Measurements from ENCODE around the gene C6orf62. TPM values are rescaled to one million over a fixed set of nuclear protein-coding genes. Genes with fewer than 3 reads are reported as not detected.

The C6orf62 gene
- total and polyA plus RNA-seq, 2 donors (not counting 3 experiments of a cell fraction or from before 2014, with no cell fraction given): 36.5 to 129 TPM

GRCh38 chr6:24691550-24691949 is 27.4 kb downstream of the C6orf62 start:
- ChIA-PET CTCF (interaction anchor here (8.8 kb wide), 1 partner anchor 109 kb away, joined by 124 read pairs; no protein-coding TSS in a partner anchor), POLR2A (no interaction called here)
- peak; percentile 40 for FAIRE-seq
- no peak for TF ChIP-seq EZH2 (IDR thresholded peaks at IDR 0.05; ENCODE audit: borderline replicate concordance, low read depth, low read length, severe bottlenecking)
- TF ChIP-seq MYC (IDR thresholded peaks at IDR 0.05; ENCODE audit: low read depth, low read length): no peak
- no peak for TF ChIP-seq JUN (IDR thresholded peaks at IDR 0.05; ENCODE audit: borderline replicate concordance, insufficient read depth, insufficient read length, low read depth)
- TF ChIP-seq FOS (IDR thresholded peaks at IDR 0.05; ENCODE audit: borderline replicate concordance, insufficient read depth, low read length): no peak
- no peak for TF ChIP-seq GATA2 (IDR thresholded peaks at IDR 0.05; ENCODE audit: insufficient read depth, insufficient read length, low read depth, low read length)
- TF ChIP-seq CTCF (IDR thresholded peaks at IDR 0.05; ENCODE audit: extremely low read depth in 1 of 2, insufficient read depth in 1 of 2, low read depth in 1 of 2, low read length in 2 of 2): no peak
- Histone ChIP-seq H3K27me3 (ENCODE audit: control insufficient read depth in 2 of 2, insufficient read depth in 2 of 2, low read length in 2 of 2) (no peaks in the 10 kb centered on the region), H3K9me1 (replicated peaks; ENCODE audit: control insufficient read depth, extremely low read depth, insufficient read depth, low read length) (no peaks in the 10 kb centered on the region), H3K4me2 (ENCODE audit: insufficient read depth, low read length) (no peak overlapping the region), H3K79me2 (ENCODE audit: control insufficient read depth, insufficient read depth, low read length) (no peaks in the 10 kb centered on the region), H3K9ac (replicated peaks; ENCODE audit: extremely low read depth, insufficient read depth, low read length) (no peak overlapping the region), H3K36me3 (ENCODE audit: control insufficient read depth in 2 of 2, extremely low read depth in 1 of 2, insufficient read depth in 2 of 2, low read length in 2 of 2) (no peaks in the 10 kb centered on the region), H2AFZ (ENCODE audit: low read depth, low read length) (no peak overlapping the region), H4K20me1 (replicated peaks; ENCODE audit: control insufficient read depth, extremely low read depth, insufficient read depth, low read length) (no peaks in the 10 kb centered on the region), H3K27ac (ENCODE audit: insufficient read depth, low read depth, low read length) (no peak overlapping the region), H3K4me3 (replicated peaks in 1 of 3; ENCODE audit: insufficient read depth in 1 of 3, low read depth in 1 of 3, low read length in 3 of 3) (no peak overlapping the region), H3K4me1 (ENCODE audit: control insufficient read depth, extremely low read depth, insufficient read depth, low read length) (no peaks in the 10 kb centered on the region), H3K9me3 (replicated peaks; ENCODE audit: control insufficient read depth, insufficient read depth, low read length) (no peaks in the 10 kb centered on the region)
- dilution Hi-C loops (cut with MboI; ENCODE audit: extremely low pct_ligation_motif_present, low sequenced_read_pairs) (no loop called here), intact Hi-C loops (cut with micrococcal nuclease) (loop anchor here (10.0 kb wide), 1 partner anchor 407 kb away; no protein-coding TSS in a partner anchor)
- BruUV-seq (replicated peaks): no TSS peak
- DNase-seq (ENCODE audit: low read depth, low spot score): no peak
